Measurements from ENCODE around the gene PALM2AKAP2.

DNA sequence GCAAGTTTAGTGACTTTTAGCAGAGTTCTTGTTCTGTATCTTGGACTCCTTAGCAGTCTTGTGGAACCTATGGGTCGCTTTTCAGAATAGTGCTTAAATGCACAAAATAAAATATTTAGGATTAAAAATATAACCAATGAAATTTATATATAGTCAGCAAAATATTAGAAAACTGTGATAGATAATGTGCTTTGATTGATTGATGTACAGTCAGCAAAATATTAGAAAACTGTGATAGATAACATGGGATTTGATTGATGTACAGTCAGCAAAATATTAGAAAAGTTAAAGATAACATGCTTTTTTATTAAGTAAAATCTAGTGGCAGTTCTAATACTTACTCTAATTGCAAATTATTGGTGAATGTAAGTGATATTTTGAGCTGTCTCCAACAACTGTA, 16.1 kb downstream of the PALM2AKAP2 start:
- TF ChIP-seq, protein P1, sequence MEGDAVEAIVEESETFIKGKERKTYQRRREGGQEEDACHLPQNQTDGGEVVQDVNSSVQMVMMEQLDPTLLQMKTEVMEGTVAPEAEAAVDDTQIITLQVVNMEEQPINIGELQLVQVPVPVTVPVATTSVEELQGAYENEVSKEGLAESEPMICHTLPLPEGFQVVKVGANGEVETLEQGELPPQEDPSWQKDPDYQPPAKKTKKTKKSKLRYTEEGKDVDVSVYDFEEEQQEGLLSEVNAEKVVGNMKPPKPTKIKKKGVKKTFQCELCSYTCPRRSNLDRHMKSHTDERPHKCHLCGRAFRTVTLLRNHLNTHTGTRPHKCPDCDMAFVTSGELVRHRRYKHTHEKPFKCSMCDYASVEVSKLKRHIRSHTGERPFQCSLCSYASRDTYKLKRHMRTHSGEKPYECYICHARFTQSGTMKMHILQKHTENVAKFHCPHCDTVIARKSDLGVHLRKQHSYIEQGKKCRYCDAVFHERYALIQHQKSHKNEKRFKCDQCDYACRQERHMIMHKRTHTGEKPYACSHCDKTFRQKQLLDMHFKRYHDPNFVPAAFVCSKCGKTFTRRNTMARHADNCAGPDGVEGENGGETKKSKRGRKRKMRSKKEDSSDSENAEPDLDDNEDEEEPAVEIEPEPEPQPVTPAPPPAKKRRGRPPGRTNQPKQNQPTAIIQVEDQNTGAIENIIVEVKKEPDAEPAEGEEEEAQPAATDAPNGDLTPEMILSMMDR (IDR thresholded peaks at IDR 0.05) = no peak
- TF ChIP-seq EP300 (IDR thresholded peaks at IDR 0.05) (no peak), POLR2A (IDR thresholded peaks at IDR 0.05) (no peak)
